Left cardiac atrium (tissue), 4 donors: ENCODE data around the gene RPL13. TPM values are rescaled to one million over a fixed set of nuclear protein-coding genes. Genes with fewer than 3 reads are reported as not detected.

Experiments
- ATAC-seq, 2 donors: fragments of 200-7000 bp; cut with Tn5 transposase; one replicate each; pipeline ENCODE4 v1.9.1; 2020; ENCODE audit warnings: mild to moderate bottlenecking in 2 of 2, moderate library complexity in 2 of 2
- DNase-seq: peaks from one replicate; pipeline ENCODE4 v3.0.0-alpha.2; 2020
- intact Hi-C, 2 donors: fragments of 100-400 bp; cut with DNase I; formaldehyde crosslinking; loops; one replicate each; pipeline versions ENCODE4 v1.14.1 to v1.15.1; 2022 to 2023
- total RNA-seq, 2 donors: library from RNA; stranded (reverse); fragmentation: NEBNext Ultra II Directional; extraction: Animal tissue kit (Norgen Biotek cat#: 25700); gene quantifications; one replicate each; pipeline ENCODE4 v1.2.1, GENCODE V29; 2021
- donor health status: DM: no; HTN: yes; CAD: no.
- donor health status: DM: no; HTN: yes; CAD: no; lungs with severe emphysema.
- donor health status: DM: yes; HTN: yes; CAD: no.
- donor health status: Dilated cardiomyopathy.

The RPL13 gene
- total RNA-seq, 2 donors from 2014 or later = 1,319 to 1,367 TPM

- intact Hi-C loops = loop anchor here in 1 of 2 donors (5.0 kb wide), 1 partner anchor 70 kb away; no protein-coding TSS in a partner anchor
- no peak for DNase-seq
- no peak for ATAC-seq
These were observed 12.2 kb downstream of the RPL13 start for GRCh38 chr16:89572485-89573205.

- intact Hi-C loops = loop anchor here in 1 of 2 donors (5.0 kb wide), 1 partner anchor 68 kb away; no protein-coding TSS in a partner anchor
- ATAC-seq = peak in 1 of 2 donors; percentile 7
These were observed 13.6 kb downstream of the RPL13 start for GRCh38 chr16:89573826-89574680.

GRCh38 chr16:89574681-89575246 is 14.3 kb downstream of the RPL13 start:
- ATAC-seq = peak; percentile 66 to 76
- intact Hi-C loops = loop anchor here in 1 of 2 donors (5.0 kb wide), 1 partner anchor 68 kb away; no protein-coding TSS in a partner anchor
- peak; percentile 57 for DNase-seq

More at GRCh38 chr16:89573826-89574680, 13.6 kb downstream of the RPL13 start:
- DNase-seq = no peak

GRCh38 chr16:89575247-89576152 is 15.0 kb downstream of the RPL13 start, which contains the start of gene CPNE7:
Gene CPNE7, plus strand, starts transcription at chr16:89575758. Its CDS starts 140 bp downstream, at chr16:89575898.
- intact Hi-C loops = no loop called here
- ATAC-seq = peak; percentile 5 to 17
- no peak for DNase-seq

GRCh38 chr16:89576153-89577054 is 15.9 kb downstream of the RPL13 start:
- ATAC-seq = no peak
- intact Hi-C loops = no loop called here
- DNase-seq = no peak

- intact Hi-C loops = no loop called here
- DNase-seq (no peak), ATAC-seq (no peak)
These were observed 16.7 kb downstream of the RPL13 start for GRCh38 chr16:89577055-89577759.

GRCh38 chr16:89579351-89579750 is 18.9 kb downstream of the RPL13 start:
- DNase-seq = no peak
- intact Hi-C loops = no loop called here
- no peak for ATAC-seq

- no peak for DNase-seq
- intact Hi-C loops = no loop called here
- ATAC-seq = peak in 1 of 2 donors; percentile 31
These were observed 20.7 kb downstream of the RPL13 start for GRCh38 chr16:89581045-89581695.

GRCh38 chr16:89581861-89582563 is 21.5 kb downstream of the RPL13 start:
- ATAC-seq (no peak), DNase-seq (no peak)
- intact Hi-C loops = no loop called here

GRCh38 chr16:89582614-89583196 is 22.2 kb downstream of the RPL13 start:
- DNase-seq (no peak), ATAC-seq (no peak)
- intact Hi-C loops = no loop called here

- intact Hi-C loops = no loop called here
- DNase-seq (no peak), ATAC-seq (peak in 1 of 2 donors; percentile 19)
These were observed 22.9 kb downstream of the RPL13 start for GRCh38 chr16:89583197-89583894.

GRCh38 chr16:89583895-89584644 is 23.6 kb downstream of the RPL13 start:
- no peak for ATAC-seq
- no peak for DNase-seq
- intact Hi-C loops = no loop called here

GRCh38 chr16:89584768-89585549 is 24.5 kb downstream of the RPL13 start:
- ATAC-seq = no peak
- DNase-seq = no peak
- intact Hi-C loops = no loop called here
